GM12874 (cell line): ENCODE measurements around the gene TLR2.

Source experiments
- CTCF ChIP-seq: IDR thresholded peaks from 2 replicates; pipeline ENCODE4 v1.5.1; 2011; ENCODE audit warnings: low read depth, mild to moderate bottlenecking, control low read depth, low read length, moderate library complexity; ENCODE audit not compliant: insufficient read depth

The TLR2 gene, protein sequence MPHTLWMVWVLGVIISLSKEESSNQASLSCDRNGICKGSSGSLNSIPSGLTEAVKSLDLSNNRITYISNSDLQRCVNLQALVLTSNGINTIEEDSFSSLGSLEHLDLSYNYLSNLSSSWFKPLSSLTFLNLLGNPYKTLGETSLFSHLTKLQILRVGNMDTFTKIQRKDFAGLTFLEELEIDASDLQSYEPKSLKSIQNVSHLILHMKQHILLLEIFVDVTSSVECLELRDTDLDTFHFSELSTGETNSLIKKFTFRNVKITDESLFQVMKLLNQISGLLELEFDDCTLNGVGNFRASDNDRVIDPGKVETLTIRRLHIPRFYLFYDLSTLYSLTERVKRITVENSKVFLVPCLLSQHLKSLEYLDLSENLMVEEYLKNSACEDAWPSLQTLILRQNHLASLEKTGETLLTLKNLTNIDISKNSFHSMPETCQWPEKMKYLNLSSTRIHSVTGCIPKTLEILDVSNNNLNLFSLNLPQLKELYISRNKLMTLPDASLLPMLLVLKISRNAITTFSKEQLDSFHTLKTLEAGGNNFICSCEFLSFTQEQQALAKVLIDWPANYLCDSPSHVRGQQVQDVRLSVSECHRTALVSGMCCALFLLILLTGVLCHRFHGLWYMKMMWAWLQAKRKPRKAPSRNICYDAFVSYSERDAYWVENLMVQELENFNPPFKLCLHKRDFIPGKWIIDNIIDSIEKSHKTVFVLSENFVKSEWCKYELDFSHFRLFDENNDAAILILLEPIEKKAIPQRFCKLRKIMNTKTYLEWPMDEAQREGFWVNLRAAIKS

DNA sequence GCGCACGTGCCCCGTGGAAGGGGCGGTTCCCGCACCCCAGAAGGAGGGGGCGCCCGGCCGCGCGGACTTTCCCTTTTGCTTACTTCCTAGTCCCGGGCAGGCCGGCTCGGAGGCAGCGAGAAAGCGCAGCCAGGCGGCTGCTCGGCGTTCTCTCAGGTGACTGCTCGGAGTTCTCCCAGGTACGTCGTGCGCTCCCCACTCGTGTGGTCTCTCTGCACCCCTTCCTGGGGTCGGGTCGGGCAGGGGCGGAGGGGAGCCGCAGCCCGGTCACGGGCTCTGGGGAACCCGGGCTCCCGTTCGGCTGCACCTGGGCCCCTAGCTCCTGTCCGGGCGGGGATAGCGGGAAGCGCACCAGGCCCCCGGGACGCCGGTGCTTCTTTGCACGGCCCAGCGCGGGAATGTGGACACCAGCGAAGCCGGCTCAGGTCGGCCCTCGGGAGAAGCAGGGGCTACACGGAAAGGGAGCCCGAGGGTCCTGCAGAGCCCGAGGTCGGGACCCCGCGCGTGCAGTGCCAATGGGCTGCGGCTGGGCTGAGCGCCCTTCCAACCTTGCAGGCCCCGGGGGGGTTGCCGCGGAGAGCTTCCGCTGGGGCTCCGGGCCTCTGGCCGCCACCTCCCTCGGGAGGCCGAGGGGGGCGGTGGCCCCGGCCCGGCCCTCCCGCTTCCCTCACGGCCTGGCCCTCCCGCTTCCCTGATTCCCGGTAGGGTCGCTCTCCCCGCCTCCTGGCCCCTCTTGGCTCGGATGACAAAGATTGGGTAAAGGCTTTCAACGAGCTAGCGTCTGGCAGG, at the start of gene TLR2:
TSS of gene TLR2 (plus strand) at position 99 of the 789 bp plus-strand sequence. CDS start 18,628 bp downstream, outside the sequence.
- TF ChIP-seq CTCF = no peak

- peak; percentile 34; the same call in 1 of the 2 replicates for TF ChIP-seq CTCF
These were observed 49.2 kb upstream of the TLR2 start for GRCh38 chr4:153634738-153635353.

- no peak for TF ChIP-seq CTCF
These were observed 48.2 kb upstream of the TLR2 start for GRCh38 chr4:153635846-153636245.

GRCh38 chr4:153637201-153637600, 46.9 kb upstream of the TLR2 start:
- no peak for TF ChIP-seq CTCF

DNA sequence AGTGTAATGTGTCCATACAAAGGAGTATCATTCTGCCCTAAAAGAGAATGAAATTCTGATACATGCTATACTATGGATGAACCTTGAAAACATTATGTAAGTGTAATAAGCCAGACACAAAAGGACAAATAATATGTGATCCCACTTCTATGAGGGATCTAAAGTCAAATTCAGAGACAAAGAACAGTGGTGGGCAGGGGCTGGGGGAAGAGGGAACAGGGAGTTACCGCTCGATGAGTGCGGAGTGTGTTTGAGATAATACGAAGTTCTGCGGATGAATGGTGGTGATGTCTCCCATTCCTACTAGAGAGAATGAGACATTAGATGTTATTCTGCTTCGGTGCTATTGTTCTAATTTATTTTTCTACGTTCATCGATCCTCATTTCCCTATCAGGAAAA, 46.1 kb upstream of the TLR2 start:
- no peak for TF ChIP-seq CTCF

DNA sequence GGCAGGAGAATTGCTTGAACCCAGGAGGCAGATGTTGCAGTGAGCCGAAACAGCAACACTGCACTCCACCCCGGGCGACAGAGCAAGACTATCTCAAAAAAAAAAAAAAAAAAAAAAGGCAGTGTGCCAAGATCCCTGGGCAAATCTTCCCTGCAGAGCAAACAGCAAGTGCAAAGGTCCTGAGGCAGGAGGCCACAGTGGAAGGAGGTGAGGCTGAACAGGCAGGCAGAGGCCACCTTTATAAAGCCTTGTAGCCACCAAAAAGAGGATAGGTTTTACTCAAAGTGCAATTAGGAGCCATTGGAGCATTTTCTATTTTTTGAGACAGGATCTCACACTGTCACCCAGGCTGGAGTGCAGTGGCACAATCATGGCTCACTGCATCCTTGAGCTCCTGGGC, 45.1 kb upstream of the TLR2 start:
- no peak for TF ChIP-seq CTCF
